HG03064 (cell line): ENCODE results near the gene ACAP1.
"Not testable (repeated sequence)": the region's sequence is repeated elsewhere in the genome, so short reads cannot be mapped to it uniquely, and the experiment has no call there.

Experiments
- ATAC-seq: cut with Tn5 transposase; IDR thresholded peaks from one replicate; pipeline ENCODE4 v1.9.1; 2021; ENCODE audit warnings: low read depth; ENCODE audit not compliant: unreplicated experiment

The ACAP1 gene

DNA sequence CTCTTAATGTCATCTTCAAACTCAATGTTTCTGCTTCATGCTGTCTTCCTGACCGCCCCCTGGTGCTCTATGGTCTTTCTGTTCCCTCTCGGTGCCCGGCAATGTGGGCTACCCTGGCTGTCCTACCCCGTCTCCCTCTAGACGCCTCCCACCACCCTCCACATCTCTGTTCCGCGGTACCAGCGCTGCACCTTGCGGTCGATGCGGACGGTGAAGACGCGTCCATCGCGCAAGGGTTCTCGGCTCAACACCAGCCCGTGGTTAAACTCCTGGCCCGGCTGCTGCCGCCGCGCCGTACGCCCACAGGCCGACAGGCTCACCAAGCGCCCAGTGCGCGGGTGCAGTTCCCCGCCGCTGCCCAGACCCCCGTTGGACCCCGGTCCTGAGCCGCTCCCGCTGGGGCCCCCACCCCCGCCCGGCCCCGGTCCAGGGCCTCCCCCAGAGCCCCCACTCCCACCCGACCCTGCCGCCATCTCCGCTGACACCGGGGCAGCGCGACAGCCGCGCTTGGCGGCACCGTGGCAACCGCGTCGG is 7.4 kb upstream of the ACAP1 start, which contains the start of gene NEURL4:
Gene NEURL4 (minus strand): TSS at position 496 of the 534 bp plus-strand sequence. CDS start 23 bp downstream, at position 473.
- no peak for ATAC-seq

GRCh38 chr17:7329374-7329996 is 6.8 kb upstream of the ACAP1 start:
- ATAC-seq = peak; percentile 35

- ATAC-seq = peak; percentile 39
Measured at GRCh38 chr17:7329997-7330637, 6.2 kb upstream of the ACAP1 start.

- no peak for ATAC-seq
Measured at GRCh38 chr17:7330638-7331015, 5.7 kb upstream of the ACAP1 start.

DNA sequence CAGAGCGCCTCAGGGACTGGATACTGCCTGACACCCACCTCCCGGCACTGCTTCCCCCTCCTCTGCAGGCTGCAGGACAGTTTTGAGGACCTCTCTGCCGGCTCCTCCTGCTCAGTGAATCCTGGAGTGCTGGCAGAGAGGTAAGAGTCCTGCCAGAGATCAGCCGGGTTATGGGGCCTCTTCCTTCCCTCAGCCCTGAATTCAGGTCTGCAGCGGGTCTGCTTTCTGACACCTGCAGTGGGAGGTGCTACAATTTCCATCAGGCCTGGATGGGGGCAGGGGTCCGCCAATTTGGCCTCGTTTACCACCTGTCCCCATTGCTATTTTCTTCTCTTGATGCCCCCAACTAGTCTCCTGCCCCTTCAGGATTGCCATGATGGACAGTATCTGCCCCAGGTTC is 4.2 kb upstream of the ACAP1 start:
- ATAC-seq = no peak

- not testable (repeated sequence) for ATAC-seq
Measured at GRCh38 chr17:7332600-7333069, 3.7 kb upstream of the ACAP1 start.

DNA sequence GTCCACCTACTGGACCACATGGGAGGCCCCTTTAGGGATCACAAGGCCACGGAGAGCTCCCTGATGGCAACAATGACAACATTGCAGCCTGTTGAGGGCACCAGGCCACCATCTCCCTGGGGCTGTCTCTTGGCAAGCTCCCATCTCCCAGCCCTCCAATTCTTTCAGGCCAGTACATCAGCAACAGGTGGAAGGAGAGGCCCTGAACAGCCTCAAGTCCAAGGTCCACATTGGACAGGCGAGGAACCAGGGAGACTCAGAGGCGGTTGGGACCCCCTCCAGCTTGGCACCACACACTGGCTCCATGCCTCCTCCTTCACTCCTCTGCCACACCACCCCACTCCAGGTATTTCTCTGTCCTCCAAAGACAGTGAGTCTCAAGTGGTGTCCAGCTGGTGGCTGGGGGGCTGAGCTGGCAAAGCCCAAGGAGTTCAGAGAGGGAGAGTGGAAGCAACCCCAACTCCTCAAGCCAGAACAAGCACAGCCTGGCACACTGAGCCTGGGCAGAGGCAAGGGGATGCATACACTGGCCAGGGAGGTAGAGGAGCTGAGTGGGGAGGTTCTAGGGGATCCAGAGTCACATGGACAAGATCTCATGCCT is 1.3 kb upstream of the ACAP1 start:
- no peak for ATAC-seq

DNA sequence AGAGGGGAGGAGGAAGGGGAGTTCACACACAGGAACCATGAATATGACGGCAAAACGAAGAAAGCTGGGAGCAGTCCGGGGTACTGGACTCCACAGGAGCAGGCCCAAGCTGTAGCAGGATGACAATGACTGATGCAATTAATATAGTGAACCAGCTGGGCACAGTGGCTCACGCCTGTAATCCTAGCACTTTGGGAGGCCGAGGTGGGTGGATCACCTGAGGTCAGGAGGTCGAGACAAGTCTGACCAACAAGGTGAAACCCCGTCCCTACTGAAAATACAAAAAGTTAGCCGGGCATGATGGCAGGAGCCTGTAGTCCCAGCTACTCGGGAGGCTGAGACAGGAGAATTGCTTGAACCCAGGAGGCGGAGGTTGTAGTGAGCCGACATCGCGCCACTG is 564 bp upstream of the ACAP1 start:
- not testable (repeated sequence) for ATAC-seq

- ATAC-seq = not testable (repeated sequence)
Measured at GRCh38 chr17:7337600-7337999, 1.3 kb downstream of the ACAP1 start.

DNA sequence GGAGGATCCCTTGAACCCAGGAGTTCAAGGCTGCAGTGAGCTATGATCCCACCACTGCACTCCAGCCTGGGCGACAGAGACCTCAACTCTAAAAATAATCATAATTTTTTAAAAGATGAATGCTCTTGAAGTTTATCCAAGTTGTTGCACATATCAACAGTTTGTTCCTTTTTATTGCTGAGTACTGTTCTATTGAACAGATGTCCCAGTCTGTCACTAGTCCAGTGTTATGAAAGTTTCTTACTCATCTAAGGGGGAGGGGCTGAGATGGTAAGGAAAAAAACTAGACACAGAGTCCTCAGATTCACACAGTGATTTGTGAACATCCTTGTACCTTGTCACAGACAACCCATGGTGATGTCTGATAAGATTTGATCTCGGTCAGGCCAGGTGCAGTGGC is 3.9 kb downstream of the ACAP1 start:
- no peak for ATAC-seq

- no peak for ATAC-seq
Measured at GRCh38 chr17:7341842-7342241, 5.5 kb downstream of the ACAP1 start.

GRCh38 chr17:7343250-7343649 is 6.9 kb downstream of the ACAP1 start:
- ATAC-seq = no peak

GRCh38 chr17:7346761-7347614 is 10.7 kb downstream of the ACAP1 start:
- no peak for ATAC-seq

- no peak for ATAC-seq
Measured at GRCh38 chr17:7347630-7348477, 11.5 kb downstream of the ACAP1 start.

GRCh38 chr17:7348478-7349242 is 12.3 kb downstream of the ACAP1 start:
- ATAC-seq = no peak

DNA sequence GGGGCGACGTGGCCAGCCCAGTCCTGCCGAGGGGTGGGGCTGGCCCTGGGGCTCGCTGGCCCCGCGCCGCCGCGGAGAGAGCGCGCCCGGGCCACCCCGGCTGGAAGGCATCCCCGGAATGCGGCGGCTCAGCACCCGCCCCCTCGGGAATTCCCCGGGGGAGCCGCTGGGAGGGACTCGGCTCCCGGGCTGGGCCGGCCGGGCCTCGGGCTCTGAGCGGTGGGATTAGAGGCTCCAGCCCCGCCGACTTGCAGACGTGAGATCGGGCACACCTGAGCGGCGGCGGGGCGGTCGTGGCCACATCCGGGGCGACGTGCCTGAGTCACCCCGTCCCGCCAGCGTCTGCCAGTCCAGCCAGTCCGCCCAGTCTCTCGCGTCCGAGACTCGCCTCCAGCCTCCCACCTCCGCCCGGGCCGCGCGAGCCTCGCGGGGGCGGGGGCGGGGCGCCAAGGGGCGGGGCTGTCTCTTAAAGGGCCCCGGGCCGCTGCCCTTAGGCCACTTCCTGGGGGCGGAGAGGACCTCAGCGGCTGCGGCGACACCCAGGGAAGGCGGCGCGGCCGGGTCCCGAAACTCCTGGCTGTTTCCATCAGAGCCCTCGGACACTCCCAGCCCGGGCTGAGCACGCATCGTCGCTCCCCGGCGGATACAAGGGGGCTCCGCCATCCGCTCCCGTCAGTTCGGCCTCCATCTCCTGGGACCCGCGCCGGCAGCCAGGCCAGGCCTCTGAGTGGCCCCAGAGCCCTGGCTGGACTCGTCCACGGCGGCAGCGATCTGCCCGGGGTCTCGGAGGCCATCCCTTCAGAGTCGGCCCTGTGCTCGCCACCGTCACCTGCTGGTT is 15.6 kb downstream of the ACAP1 start, which contains the start of gene KCTD11:
Gene KCTD11 (plus strand): TSS at position 498 of the 838 bp plus-strand sequence.
- ATAC-seq = peak; percentile 55

DNA sequence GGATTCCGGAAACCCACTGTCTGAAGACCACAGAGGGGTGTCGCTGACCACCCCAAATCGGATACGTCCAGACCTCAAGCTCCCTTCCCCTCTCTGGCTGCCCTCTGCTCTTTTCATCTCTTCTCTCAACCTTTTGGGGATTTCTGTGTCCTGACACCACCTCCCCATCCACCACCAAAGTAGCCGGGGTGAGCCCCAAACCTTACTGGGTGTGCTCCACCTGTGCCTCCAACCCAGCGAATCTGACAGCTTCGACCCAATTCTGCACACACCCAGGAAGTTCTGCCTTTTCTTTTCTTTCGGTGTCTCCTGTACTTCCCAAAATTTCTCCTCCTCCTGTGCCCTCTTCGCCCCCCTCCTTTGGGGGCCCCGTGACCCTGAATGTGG is 16.2 kb downstream of the ACAP1 start:
- no peak for ATAC-seq
